Motor neuron (in vitro differentiated cells): ENCODE results near the gene ST3GAL3. TPM values are rescaled to one million over a fixed set of nuclear protein-coding genes. Genes with fewer than 3 reads are reported as not detected.
A peak's percentile ranks its signal among the peaks of the same experiment; 100 is the strongest.
"Not testable (repeated sequence)": the region's sequence is repeated elsewhere in the genome, so short reads cannot be mapped to it uniquely, and the experiment has no call there.

Source experiments
- ATAC-seq, 8 experiments: fragments of 200-7000 bp; cut with Tn5 transposase; replicated peaks in 6 of 8; 2 replicates each; pipeline ENCODE4 v1.8.0; 2021; ENCODE audit warnings: mild to moderate bottlenecking in 8 of 8, moderate library complexity in 8 of 8
- H3K27ac ChIP-seq, 2 donors: fragments of 250-450 bp; sonication (Bioruptor Pico); 2 replicates each; pipeline ENCODE4 v1.9.0; 2021; ENCODE audit warnings: antibody characterized with exemption in 2 of 2, mild to moderate bottlenecking in 2 of 2, moderate library complexity in 1 of 2
- H3K4me1 ChIP-seq, 2 donors: fragments of 250-450 bp; sonication (Bioruptor Pico); replicated peaks in 1 of 2; 2 replicates each; pipeline ENCODE4 v1.6.1; 2021; ENCODE audit warnings: antibody characterized with exemption in 2 of 2, mild to moderate bottlenecking in 2 of 2, moderate library complexity in 1 of 2
- H3K4me3 ChIP-seq, 5 donors: fragments of 250-450 bp; sonication (Bioruptor Pico); 2 replicates each; pipeline ENCODE4 v1.9.0; 2021; ENCODE audit warnings: antibody characterized with exemption in 5 of 5, mild to moderate bottlenecking in 5 of 5, moderate library complexity in 4 of 5
- WGBS, 10 experiments: fragments of 450-650 bp; shearing (Covaris generic); methylation state at CpG; one replicate each; pipeline ENCODE4 v1.0.0; 2022; 5-methylcytosine and 5-hydroxymethylcytosine counted together
- in situ Hi-C, 9 experiments: fragments of 400-800 bp; cut with MboI; loops; one replicate each; pipeline ENCODE4 v1.15.0; 2021; ENCODE audit warnings: low sequenced_read_pairs in 9 of 9, low pct_unique_long_range_greater_than_20kb in 2 of 9; ENCODE audit not compliant: unreplicated experiment in 9 of 9
- total RNA-seq, 8 experiments: library from RNA; unstranded; fragments of 300-600 nt; gene quantifications; 2 replicates each; pipeline versions ENCODE4 v1.2.3 to v1.2.4, GENCODE V29; 2022

ST3GAL3 gene
- total RNA-seq, 8 experiments from 2014 or later: 11.7 to 30.6 (median 29.0) TPM

- Histone ChIP-seq H3K27ac (no peak overlapping the region), H3K4me1 (peaks cover 12 to 20% of the 10 kb centered on the region in 2 donors), H3K4me3 (no peak overlapping the region)
- in situ Hi-C loops: loop anchor here in 7 of 9 experiments (10.0 to 25.0 kb wide), 4 partner anchors 168 to 270 kb away; partner anchors contain the start of genes ARTN (in 5 of the 7), IPO13 (in 4 of the 7) and SLC6A9 (in 3 of the 7)
- WGBS, 10 experiments: 43 to 76% (median 69%) methylated on average over 2 to 5 of the region's 5 CpGs; no CpG with 5 or more reads in 2 of the 10 experiments
- ATAC-seq: peak in 2 of 8 experiments; percentile 32 to 53
Measured at GRCh38 chr1:43766818-43767525, 59.6 kb downstream of the ST3GAL3 start.

GRCh38 chr1:43768168-43768567, 60.8 kb downstream of the ST3GAL3 start:
- H3K4me1 ChIP-seq: peaks cover 12 to 20% of the 10 kb centered on the region in 2 donors
- in situ Hi-C loops: loop anchor here in 7 of 9 experiments (10.0 to 25.0 kb wide), 4 partner anchors 167 to 269 kb away; partner anchors contain the start of genes ARTN (in 5 of the 7), IPO13 (in 4 of the 7) and SLC6A9 (in 3 of the 7)
- H3K27ac ChIP-seq: no peak overlapping the region

GRCh38 chr1:43769350-43769908, 62.1 kb downstream of the ST3GAL3 start:
- ATAC-seq: no peak
- Histone ChIP-seq H3K4me3 (no peak overlapping the region), H3K27ac (no peak overlapping the region), H3K4me1 (peaks cover 12 to 18% of the 10 kb centered on the region in 2 donors)
- WGBS, 10 experiments: 40 to 95% (median 80%) methylated on average over 1 to 4 of the region's 4 CpGs; no CpG with 5 or more reads in 1 of the 10 experiments
- in situ Hi-C loops: loop anchor here in 7 of 9 experiments (10.0 to 25.0 kb wide), 4 partner anchors 165 to 268 kb away; partner anchors contain the start of genes ARTN (in 5 of the 7), IPO13 (in 4 of the 7) and SLC6A9 (in 3 of the 7)

More at GRCh38 chr1:43768168-43768567, 60.8 kb downstream of the ST3GAL3 start:
- no peak overlapping the region for H3K4me3 ChIP-seq
- ATAC-seq: no peak

- ATAC-seq: no peak
- no peak overlapping the region for H3K4me3 ChIP-seq
- in situ Hi-C loops: loop anchor here in 5 of 9 experiments (25.0 kb wide), 2 partner anchors 167 to 267 kb away; partner anchors contain the start of genes ARTN (in 3 of the 5), IPO13 (in 3 of the 5) and SLC6A9 (in 3 of the 5)
- H3K27ac ChIP-seq: no peak overlapping the region
- 82 to 100% (median 100%) methylated on average over 2 of the region's 2 CpGs; no CpG with 5 or more reads in 7 of the 10 experiments for WGBS, 10 experiments
- peaks cover 12 to 18% of the 10 kb centered on the region in 2 donors for H3K4me1 ChIP-seq
Measured at GRCh38 chr1:43770111-43770510, 62.8 kb downstream of the ST3GAL3 start.

GRCh38 chr1:43772978-43773377, 65.6 kb downstream of the ST3GAL3 start:
- Histone ChIP-seq H3K4me1 (no peaks in the 10 kb centered on the region), H3K4me3 (no peak overlapping the region), H3K27ac (no peak overlapping the region)
- no peak for ATAC-seq
- in situ Hi-C loops: loop anchor here in 5 of 9 experiments (25.0 kb wide), 2 partner anchors 164 to 264 kb away; partner anchors contain the start of genes ARTN (in 3 of the 5), IPO13 (in 3 of the 5) and SLC6A9 (in 3 of the 5)
- 75 to 100% (median 99%) methylated on average over 1 to 5 of the region's 5 CpGs; no CpG with 5 or more reads in 2 of the 10 experiments for WGBS, 10 experiments

GRCh38 chr1:43773821-43774220, 66.5 kb downstream of the ST3GAL3 start:
- in situ Hi-C loops: loop anchor here in 5 of 9 experiments (25.0 kb wide), 2 partner anchors 163 to 263 kb away; partner anchors contain the start of genes ARTN (in 3 of the 5), IPO13 (in 3 of the 5) and SLC6A9 (in 3 of the 5)

GRCh38 chr1:43774359-43774758, 67.0 kb downstream of the ST3GAL3 start:
- Histone ChIP-seq H3K27ac (no peak overlapping the region), H3K4me3 (no peak overlapping the region), H3K4me1 (no peaks in the 10 kb centered on the region)
- in situ Hi-C loops: loop anchor here in 5 of 9 experiments (25.0 kb wide), 2 partner anchors 163 to 263 kb away; partner anchors contain the start of genes ARTN (in 3 of the 5), IPO13 (in 3 of the 5) and SLC6A9 (in 3 of the 5)
- peak in 2 of 8 experiments; percentile 76 to 81 for ATAC-seq
- 0 to 100% (median 84%) methylated on average over 1 to 2 of the region's 2 CpGs; no CpG with 5 or more reads in 5 of the 10 experiments for WGBS, 10 experiments

More at GRCh38 chr1:43773821-43774220, 66.5 kb downstream of the ST3GAL3 start:
- Histone ChIP-seq H3K4me1 (no peaks in the 10 kb centered on the region), H3K27ac (no peak overlapping the region), H3K4me3 (no peak overlapping the region)
- ATAC-seq: no peak

- Histone ChIP-seq H3K4me1 (no peaks in the 10 kb centered on the region), H3K27ac (no peak overlapping the region), H3K4me3 (no peak overlapping the region)
- 87 to 100% (median 98%) methylated on average over 1 to 4 of the region's 4 CpGs for WGBS, 10 experiments
- ATAC-seq: peak in 2 of 8 experiments; percentile 50 to 90
- in situ Hi-C loops: no loop called here
Measured at GRCh38 chr1:43776043-43776761, 68.9 kb downstream of the ST3GAL3 start.

- H3K4me1 ChIP-seq, in situ Hi-C loops, H3K4me3 ChIP-seq, H3K27ac ChIP-seq, ATAC-seq: not testable (repeated sequence)
- 75 to 100% (median 92%) methylated on average over 1 to 3 of the region's 3 CpGs for WGBS, 10 experiments
Measured at GRCh38 chr1:43777916-43778315, 70.6 kb downstream of the ST3GAL3 start.

- in situ Hi-C loops: no loop called here
- WGBS, 10 experiments: 29 to 100% (median 100%) methylated on average over 1 of the region's 1 CpG; no CpG with 5 or more reads in 1 of the 10 experiments
- H3K27ac ChIP-seq: no peak overlapping the region
Measured at GRCh38 chr1:43779266-43779665, 71.9 kb downstream of the ST3GAL3 start.

GRCh38 chr1:43779805-43780403, 72.6 kb downstream of the ST3GAL3 start:
- Histone ChIP-seq H3K4me3 (no peak overlapping the region), H3K4me1 (no peaks in the 10 kb centered on the region), H3K27ac (no peak overlapping the region)
- ATAC-seq: no peak
- in situ Hi-C loops: no loop called here
- 83 to 100% (median 100%) methylated on average over 1 of the region's 1 CpG; no CpG with 5 or more reads in 4 of the 10 experiments for WGBS, 10 experiments

More at GRCh38 chr1:43779266-43779665, 71.9 kb downstream of the ST3GAL3 start:
- Histone ChIP-seq H3K4me1 (no peaks in the 10 kb centered on the region), H3K4me3 (no peak overlapping the region)
- ATAC-seq: no peak

- Histone ChIP-seq H3K4me1 (no peaks in the 10 kb centered on the region), H3K4me3 (no peak overlapping the region), H3K27ac (no peak overlapping the region)
- in situ Hi-C loops: no loop called here
- peak in 2 of 8 experiments; percentile 52 to 77 for ATAC-seq
- 56 to 100% (median 75%) methylated on average over 1 to 2 of the region's 2 CpGs for WGBS, 10 experiments
Measured at GRCh38 chr1:43781574-43781973, 74.2 kb downstream of the ST3GAL3 start.
